Measurements from ENCODE around the gene DAZAP2. TPM values are rescaled to one million over a fixed set of nuclear protein-coding genes. Genes with fewer than 3 reads are reported as not detected.

DAZAP2 gene
- total and polyA plus RNA-seq, 12 donors, result 39.7 to 228 (median 165) TPM

GRCh38 chr12:51200806-51201205 is 37.8 kb upstream of the DAZAP2 start:
- no peak for DNase-seq
- Histone ChIP-seq H3K27ac (no peak overlapping the region), H3K4me3 (no peak overlapping the region), H3K4me1 (peaks cover 0 to 6% (median 0%) of the 10 kb centered on the region in 9 donors), H3K27me3 (no peaks in the 10 kb centered on the region), H3K9me3 (no peaks in the 10 kb centered on the region), H3K36me3 (peaks cover 0 to 61% (median 0%) of the 10 kb centered on the region in 9 donors)
- intact Hi-C loops (cut with DNase I), result no loop called here
- ATAC-seq, result no peak
- WGBS, 2 donors, result 94% methylated on average over 9 of the region's 9 CpGs
- TF ChIP-seq CTCF (IDR thresholded peaks at IDR 0.05), result no peak

GRCh38 chr12:51202718-51203117 is 35.9 kb upstream of the DAZAP2 start:
- Histone ChIP-seq H3K4me3 (no peak overlapping the region), H3K27me3 (no peaks in the 10 kb centered on the region), H3K9me3 (no peaks in the 10 kb centered on the region), H3K36me3 (peaks cover 0 to 67% (median 0%) of the 10 kb centered on the region in 9 donors), H3K4me1 (peaks cover 0 to 6% (median 0%) of the 10 kb centered on the region in 9 donors), H3K27ac (no peak overlapping the region)
- ATAC-seq (no peak), DNase-seq (no peak)
- TF ChIP-seq CTCF (IDR thresholded peaks at IDR 0.05), result no peak
- intact Hi-C loops (cut with DNase I), result no loop called here
- WGBS, 2 donors, result 94 to 95% methylated on average over 5 of the region's 5 CpGs

GRCh38 chr12:51205350-51205749 is 33.3 kb upstream of the DAZAP2 start:
- no peak overlapping the region for H3K4me3 ChIP-seq
- DNase-seq, result no peak
- H3K9me3 ChIP-seq, result no peaks in the 10 kb centered on the region
- ATAC-seq, result no peak
- H3K36me3 ChIP-seq, result peaks cover 0 to 53% (median 0%) of the 10 kb centered on the region in 9 donors
- TF ChIP-seq CTCF (IDR thresholded peaks at IDR 0.05), result no peak
- no peaks in the 10 kb centered on the region for H3K4me1 ChIP-seq
- WGBS, 2 donors, result 96 to 99% methylated on average over 6 of the region's 6 CpGs
- no peak overlapping the region for H3K27ac ChIP-seq
- intact Hi-C loops (cut with DNase I), result no loop called here
- no peaks in the 10 kb centered on the region for H3K27me3 ChIP-seq

- no peak for ATAC-seq
- intact Hi-C loops (cut with DNase I), result no loop called here
These were observed 30.5 kb upstream of the DAZAP2 start for GRCh38 chr12:51208016-51208660.

More at GRCh38 chr12:51208016-51208660, 30.5 kb upstream of the DAZAP2 start:
- no peak overlapping the region for H3K4me3 ChIP-seq
- no peak overlapping the region for H3K27ac ChIP-seq
- TF ChIP-seq CTCF (IDR thresholded peaks at IDR 0.05), result no peak
- WGBS, 2 donors, result 90 to 95% methylated on average over 7 of the region's 7 CpGs
- no peaks in the 10 kb centered on the region for H3K4me1 ChIP-seq
- no peaks in the 10 kb centered on the region for H3K27me3 ChIP-seq
- H3K36me3 ChIP-seq, result peaks cover 0 to 39% (median 0%) of the 10 kb centered on the region in 9 donors
- no peak for DNase-seq
- H3K9me3 ChIP-seq, result no peaks in the 10 kb centered on the region
